CD4-positive, alpha-beta T cell (primary cell): ENCODE results near the gene KIAA2012. TPM values are rescaled to one million over a fixed set of nuclear protein-coding genes. Genes with fewer than 3 reads are reported as not detected.

ENCODE experiments used
- ATAC-seq: fragments of 200-7000 bp; cut with Tn5 transposase; one replicate; pipeline ENCODE4 v1.10.0; 2022; ENCODE audit warnings: mild to moderate bottlenecking; ENCODE audit not compliant: poor library complexity
- CTCF ChIA-PET: fragments of 350-600 bp; sonication (Branson Sonifier 250); formaldehyde crosslinking; loops from one replicate; lab custom pipeline; 2021; ENCODE audit warnings: antibody characterized with exemption, inconsistent platforms; lab: Charles Lee
- POLR2A ChIA-PET: fragments of 350-600 bp; sonication (Branson Sonifier 250); formaldehyde crosslinking; loops from one replicate; lab custom pipeline; 2021; ENCODE audit warnings: antibody characterized with exemption, inconsistent platforms; lab: Charles Lee
- DNase-seq, 14 experiments: peaks; one replicate each; pipeline ENCODE4 v3.0.0-alpha.2; 2013 to 2020; ENCODE audit warnings: mixed read lengths in 2 of 14
- H3K27ac ChIP-seq, 2 donors: one replicate each; pipeline versions ENCODE4 v1.5.1 to v1.7.0; 2013; ENCODE audit warnings: low read length in 2 of 2, low read depth in 1 of 2, mild to moderate bottlenecking in 1 of 2
- H3K27me3 ChIP-seq, 2 experiments: 1 replicate in 1 of 2; 2 replicates in 1 of 2; pipeline versions ENCODE4 v1.6.1 to v1.7.0; 2013; ENCODE audit warnings: low read length in 2 of 2, control low read depth in 1 of 2, mild to moderate bottlenecking in 1 of 2, moderate library complexity in 1 of 2; ENCODE audit not compliant: insufficient read depth in 2 of 2, control insufficient read depth in 1 of 2
- H3K36me3 ChIP-seq: one replicate; pipeline ENCODE4 v1.6.1; 2013; ENCODE audit warnings: low read length, control low read depth; ENCODE audit not compliant: insufficient read depth
- H3K4me1 ChIP-seq: one replicate; pipeline ENCODE4 v1.6.1; 2013; ENCODE audit warnings: low read length, control low read depth; ENCODE audit not compliant: insufficient read depth
- H3K4me3 ChIP-seq: one replicate; pipeline ENCODE4 v1.5.1; 2013; ENCODE audit warnings: mild to moderate bottlenecking, low read length, moderate library complexity
- H3K9me3 ChIP-seq, 2 experiments: 1 replicate in 1 of 2; 2 replicates in 1 of 2; pipeline versions ENCODE4 v1.6.1 to v1.7.0; 2013; ENCODE audit warnings: low read length in 2 of 2, mild to moderate bottlenecking in 2 of 2, control low read depth in 1 of 2, moderate library complexity in 1 of 2; ENCODE audit not compliant: control insufficient read depth in 1 of 2, insufficient read depth in 1 of 2
- H3K27ac Mint-ChIP-seq: one replicate; pipeline ENCODE4 v1.8.0; 2020; ENCODE audit warnings: mixed read lengths
- H3K27me3 Mint-ChIP-seq: one replicate; pipeline ENCODE4 v1.8.0; 2021; ENCODE audit warnings: mixed read lengths
- H3K36me3 Mint-ChIP-seq: one replicate; pipeline ENCODE4 v1.8.0; 2021; ENCODE audit warnings: low read depth, mixed read lengths
- H3K4me1 Mint-ChIP-seq: one replicate; pipeline ENCODE4 v1.8.0; 2021; ENCODE audit warnings: low read depth, mixed read lengths
- H3K4me3 Mint-ChIP-seq: one replicate; pipeline ENCODE4 v1.8.0; 2020; ENCODE audit warnings: mild to moderate bottlenecking, mixed read lengths
- H3K9me3 Mint-ChIP-seq: one replicate; pipeline ENCODE4 v1.8.0; 2020; ENCODE audit warnings: mixed read lengths
- intact Hi-C, 2 experiments: fragments of 100-400 bp; cut with DNase I in 1 of 2; cut with micrococcal nuclease in 1 of 2; formaldehyde crosslinking; loops; one replicate each; pipeline versions ENCODE4 v1.15.1 to v1.9.0; 2023 to 2025; cut with DNase I, micrococcal nuclease
- total RNA-seq, 174 experiments: library from RNA in 2 of 174; stranded (reverse) in 2 of 174; gene quantifications; one replicate each; pipeline ENCODE4 v1.2.3 and lab custom pipeline; 2021 to 2026
- TF ChIP-seq, protein P1 (sequence below): fragments of 200-600 bp; IDR thresholded peaks from one replicate; pipeline ENCODE4 v1.8.0; 2022; ENCODE audit warnings: antibody characterized with exemption, mild to moderate bottlenecking

KIAA2012 gene
- total RNA-seq, 2 experiments from 2014 or later, result not detected

GRCh38 chr2:202100176-202100575 is 27.1 kb downstream of the KIAA2012 start:
- no peaks in the 10 kb centered on the region for H3K4me1 Mint-ChIP-seq
- no peaks in the 10 kb centered on the region for H3K27me3 ChIP-seq
- no peak overlapping the region for H3K27ac ChIP-seq
- no peak overlapping the region for H3K27ac Mint-ChIP-seq
- ChIA-PET CTCF (no interaction called here), POLR2A (no interaction called here)
- peaks cover 5% of the 10 kb centered on the region for H3K27me3 Mint-ChIP-seq
- no peaks in the 10 kb centered on the region for H3K9me3 Mint-ChIP-seq
- H3K4me1 ChIP-seq, result no peaks in the 10 kb centered on the region
- H3K4me3 Mint-ChIP-seq, result no peak overlapping the region
- TF ChIP-seq, protein P1, sequence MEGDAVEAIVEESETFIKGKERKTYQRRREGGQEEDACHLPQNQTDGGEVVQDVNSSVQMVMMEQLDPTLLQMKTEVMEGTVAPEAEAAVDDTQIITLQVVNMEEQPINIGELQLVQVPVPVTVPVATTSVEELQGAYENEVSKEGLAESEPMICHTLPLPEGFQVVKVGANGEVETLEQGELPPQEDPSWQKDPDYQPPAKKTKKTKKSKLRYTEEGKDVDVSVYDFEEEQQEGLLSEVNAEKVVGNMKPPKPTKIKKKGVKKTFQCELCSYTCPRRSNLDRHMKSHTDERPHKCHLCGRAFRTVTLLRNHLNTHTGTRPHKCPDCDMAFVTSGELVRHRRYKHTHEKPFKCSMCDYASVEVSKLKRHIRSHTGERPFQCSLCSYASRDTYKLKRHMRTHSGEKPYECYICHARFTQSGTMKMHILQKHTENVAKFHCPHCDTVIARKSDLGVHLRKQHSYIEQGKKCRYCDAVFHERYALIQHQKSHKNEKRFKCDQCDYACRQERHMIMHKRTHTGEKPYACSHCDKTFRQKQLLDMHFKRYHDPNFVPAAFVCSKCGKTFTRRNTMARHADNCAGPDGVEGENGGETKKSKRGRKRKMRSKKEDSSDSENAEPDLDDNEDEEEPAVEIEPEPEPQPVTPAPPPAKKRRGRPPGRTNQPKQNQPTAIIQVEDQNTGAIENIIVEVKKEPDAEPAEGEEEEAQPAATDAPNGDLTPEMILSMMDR, result no peak
- no peaks in the 10 kb centered on the region for H3K9me3 ChIP-seq
- no peak for ATAC-seq
- no peak overlapping the region for H3K4me3 ChIP-seq
- no peaks in the 10 kb centered on the region for H3K36me3 Mint-ChIP-seq
- no peak for DNase-seq
- no peaks in the 10 kb centered on the region for H3K36me3 ChIP-seq
- intact Hi-C loops, result no loop called here

DNA sequence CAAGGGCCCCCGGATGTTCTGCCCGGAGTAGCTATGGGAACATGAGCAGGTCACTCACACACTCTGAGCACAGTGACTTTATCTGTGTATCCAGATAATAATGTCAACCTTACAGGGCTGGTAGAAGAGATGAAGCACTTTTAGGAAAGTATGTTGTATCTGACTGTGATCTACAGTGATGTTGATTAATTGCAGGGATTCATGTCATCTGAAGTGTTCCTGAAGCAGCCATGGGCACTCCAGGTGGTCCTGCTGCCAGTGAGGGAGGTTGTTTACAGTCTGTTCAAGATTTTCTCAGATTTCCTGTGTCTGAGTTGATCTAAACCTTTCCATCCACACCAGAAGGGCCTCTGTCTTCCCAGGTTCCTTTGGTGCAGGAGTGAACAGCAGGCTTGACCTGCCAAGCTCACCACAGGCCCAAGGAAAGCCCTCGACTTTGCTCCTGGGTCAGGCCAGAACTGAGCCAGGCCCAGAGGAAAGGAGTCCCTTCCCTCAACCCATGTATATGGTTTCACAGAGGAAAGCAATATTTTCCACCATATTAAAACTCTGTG is 28.0 kb downstream of the KIAA2012 start:
- TF ChIP-seq, protein P1, result no peak
- ChIA-PET CTCF (no interaction called here), POLR2A (no interaction called here)
- Mint-ChIP-seq H3K9me3 (no peaks in the 10 kb centered on the region), H3K4me3 (no peak overlapping the region), H3K27ac (no peak overlapping the region), H3K4me1 (no peaks in the 10 kb centered on the region), H3K27me3 (peaks cover 5% of the 10 kb centered on the region), H3K36me3 (no peaks in the 10 kb centered on the region)
- H3K36me3 ChIP-seq, result no peaks in the 10 kb centered on the region
- H3K4me3 ChIP-seq, result no peak overlapping the region
- no peak overlapping the region for H3K27ac ChIP-seq
- ATAC-seq, result no peak
- DNase-seq, result no peak
- no peaks in the 10 kb centered on the region for H3K9me3 ChIP-seq
- intact Hi-C loops, result no loop called here
- no peaks in the 10 kb centered on the region for H3K27me3 ChIP-seq
- no peaks in the 10 kb centered on the region for H3K4me1 ChIP-seq

GRCh38 chr2:202102425-202103000 is 29.5 kb downstream of the KIAA2012 start:
- Mint-ChIP-seq H3K27ac (no peak overlapping the region), H3K27me3 (peaks cover 5% of the 10 kb centered on the region), H3K36me3 (no peaks in the 10 kb centered on the region), H3K9me3 (no peaks in the 10 kb centered on the region), H3K4me3 (no peak overlapping the region), H3K4me1 (no peaks in the 10 kb centered on the region)
- ChIA-PET POLR2A (no interaction called here), CTCF (no interaction called here)
- Histone ChIP-seq H3K9me3 (no peaks in the 10 kb centered on the region), H3K27ac (no peak overlapping the region), H3K4me3 (no peak overlapping the region), H3K4me1 (no peaks in the 10 kb centered on the region), H3K36me3 (no peaks in the 10 kb centered on the region), H3K27me3 (no peaks in the 10 kb centered on the region)
- intact Hi-C loops, result no loop called here
- TF ChIP-seq, protein P1, result no peak
- ATAC-seq (no peak), DNase-seq (no peak)
